Stimulated activated CD4-positive, alpha-beta T cell treated with anti-CD3 and anti-CD28 coated beads, Interleukin-4, amount 100 ng/mL, for 48 hours (primary cell): Measurements from ENCODE around the gene NHERF1.

Source experiments
- DNase-seq, 2 donors: peaks; one replicate each; pipeline ENCODE4 v3.0.0-alpha.2; 2020; ENCODE audit warnings: low read depth in 2 of 2

The NHERF1 gene

GRCh38 chr17:74732042-74732867, 16.2 kb upstream of the NHERF1 start:
- no peak for DNase-seq

- no peak for DNase-seq
Measured at GRCh38 chr17:74733365-74734122, 14.9 kb upstream of the NHERF1 start.

GRCh38 chr17:74734256-74734655, 14.2 kb upstream of the NHERF1 start:
- no peak for DNase-seq

GRCh38 chr17:74736513-74737298, 11.7 kb upstream of the NHERF1 start, which contains the start of gene RAB37:
TSS of gene RAB37 (plus strand) at chr17:74737256. CDS start at chr17:74737273, 17 bp downstream.
- DNase-seq, result no peak

- DNase-seq, result no peak
Measured at GRCh38 chr17:74737299-74738050, 11.0 kb upstream of the NHERF1 start.

GRCh38 chr17:74738051-74738996, 10.1 kb upstream of the NHERF1 start:
- DNase-seq, result peak; percentile 60 to 66

GRCh38 chr17:74739227-74739831, 9.1 kb upstream of the NHERF1 start:
- DNase-seq, result no peak

- no peak for DNase-seq
Measured at GRCh38 chr17:74740173-74740572, 8.3 kb upstream of the NHERF1 start.

GRCh38 chr17:74740641-74741387, 7.6 kb upstream of the NHERF1 start:
- DNase-seq, result no peak

- no peak for DNase-seq
Measured at GRCh38 chr17:74742153-74742515, 6.3 kb upstream of the NHERF1 start.

GRCh38 chr17:74742978-74743545, 5.4 kb upstream of the NHERF1 start:
- DNase-seq, result no peak

- no peak for DNase-seq
Measured at GRCh38 chr17:74743755-74744154, 4.7 kb upstream of the NHERF1 start.

GRCh38 chr17:74744349-74744713, 4.1 kb upstream of the NHERF1 start:
- DNase-seq, result no peak

- peak; percentile 79 to 83 for DNase-seq
Measured at GRCh38 chr17:74744714-74745547, 3.5 kb upstream of the NHERF1 start.

GRCh38 chr17:74745548-74746177, 2.8 kb upstream of the NHERF1 start:
- DNase-seq, result no peak

GRCh38 chr17:74746376-74746775, 2.1 kb upstream of the NHERF1 start:
- no peak for DNase-seq

GRCh38 chr17:74746922-74747321, 1.5 kb upstream of the NHERF1 start:
- DNase-seq, result no peak

GRCh38 chr17:74748279-74748528, 224 bp upstream of the NHERF1 start:
- DNase-seq, result no peak
